ENCODE measurements around the gene MRTFA.
"Not testable (repeated sequence)": the region's sequence is repeated elsewhere in the genome, so short reads cannot be mapped to it uniquely, and the experiment has no call there.

The MRTFA gene

GRCh38 chr22:40665312-40665711, 28.8 kb upstream of the MRTFA start:
- DNase-seq (ENCODE audit: insufficient read length, low spot score) (no peak), FAIRE-seq (no peak)
- TF ChIP-seq TAF1 (IDR thresholded peaks at IDR 0.05; ENCODE audit: low read depth, low read length) (no peak), POLR2A (IDR thresholded peaks at IDR 0.05; ENCODE audit: low read depth, low read length) (no peak), POU2F2 (IDR thresholded peaks at IDR 0.05; ENCODE audit: low read depth, low read length) (no peak), PAX5 (IDR thresholded peaks at IDR 0.05; ENCODE audit: insufficient read depth, low read length, severe bottlenecking) (no peak), POLR2AphosphoS5 (IDR thresholded peaks at IDR 0.05; ENCODE audit: low read depth, low read length) (no peak), SPI1 (IDR thresholded peaks at IDR 0.05; ENCODE audit: low read depth, low read length) (no peak)

- FAIRE-seq: no peak
- TF ChIP-seq TAF1 (IDR thresholded peaks at IDR 0.05; ENCODE audit: low read depth, low read length) (no peak), POLR2AphosphoS5 (IDR thresholded peaks at IDR 0.05; ENCODE audit: low read depth, low read length) (no peak), SPI1 (IDR thresholded peaks at IDR 0.05; ENCODE audit: low read depth, low read length) (no peak), POU2F2 (IDR thresholded peaks at IDR 0.05; ENCODE audit: low read depth, low read length) (no peak), PAX5 (IDR thresholded peaks at IDR 0.05; ENCODE audit: insufficient read depth, low read length, severe bottlenecking) (no peak), POLR2A (IDR thresholded peaks at IDR 0.05; ENCODE audit: low read depth, low read length) (no peak)
- DNase-seq (ENCODE audit: insufficient read length, low spot score): no peak
These were observed 25.2 kb upstream of the MRTFA start for GRCh38 chr22:40661671-40662070.

DNA sequence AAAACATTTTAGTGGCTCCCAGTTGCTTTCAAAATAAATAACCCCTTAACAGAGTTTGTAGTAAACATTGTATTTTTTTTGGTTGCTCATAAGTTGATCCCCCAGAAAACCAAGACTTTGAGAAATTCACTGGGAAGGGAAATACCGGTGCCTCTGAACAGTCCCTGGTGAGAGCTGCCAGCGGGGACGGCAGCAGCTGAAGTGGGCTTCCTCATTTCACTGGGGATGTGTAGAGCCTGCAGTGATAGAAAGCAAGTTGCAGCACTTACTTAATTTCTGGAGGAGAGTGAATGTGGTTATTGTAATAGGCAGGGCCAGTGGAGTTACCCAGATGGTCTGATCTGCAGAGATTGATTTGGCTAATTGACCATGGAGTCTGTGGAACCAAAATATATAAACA, 24.2 kb upstream of the MRTFA start:
- TF ChIP-seq SPI1 (IDR thresholded peaks at IDR 0.05; ENCODE audit: low read depth, low read length) (peak; percentile 64), PAX5 (IDR thresholded peaks at IDR 0.05; ENCODE audit: insufficient read depth, low read length, severe bottlenecking) (no peak)
- FAIRE-seq (peak; percentile 69), DNase-seq (ENCODE audit: insufficient read length, low spot score) (no peak)

DNA sequence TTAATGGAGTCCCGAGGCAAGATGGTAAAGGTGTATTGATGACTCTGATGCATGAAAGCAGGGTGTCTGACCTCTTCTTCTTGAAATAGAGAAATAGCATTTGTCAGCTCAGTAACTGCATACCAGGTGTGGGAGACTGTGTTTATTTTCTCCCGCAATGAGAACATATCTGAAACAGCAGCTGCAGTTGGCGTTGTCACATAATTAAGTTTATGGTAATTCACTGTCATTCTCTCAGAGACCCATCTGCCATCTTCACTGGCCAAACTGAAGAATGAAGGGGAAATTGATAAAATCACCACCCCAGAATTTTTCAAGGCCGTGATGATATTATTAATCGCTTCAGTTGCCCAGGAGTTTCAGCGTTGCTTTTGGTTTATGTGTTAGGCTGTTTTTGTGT, 22.6 kb upstream of the MRTFA start:
- no peak for FAIRE-seq
- no peak for DNase-seq (ENCODE audit: insufficient read length, low spot score)
- TF ChIP-seq POLR2A (IDR thresholded peaks at IDR 0.05; ENCODE audit: low read depth, low read length) (no peak), POU2F2 (IDR thresholded peaks at IDR 0.05; ENCODE audit: low read depth, low read length) (no peak), PAX5 (IDR thresholded peaks at IDR 0.05; ENCODE audit: insufficient read depth, low read length, severe bottlenecking) (no peak), POLR2AphosphoS5 (IDR thresholded peaks at IDR 0.05; ENCODE audit: low read depth, low read length) (no peak), SPI1 (IDR thresholded peaks at IDR 0.05; ENCODE audit: low read depth, low read length) (no peak), TAF1 (IDR thresholded peaks at IDR 0.05; ENCODE audit: low read depth, low read length) (no peak)

GRCh38 chr22:40656651-40657050, 20.1 kb upstream of the MRTFA start:
- DNase-seq (ENCODE audit: insufficient read length, low spot score); FAIRE-seq: not testable (repeated sequence)

- not testable (repeated sequence) for FAIRE-seq; DNase-seq (ENCODE audit: insufficient read length, low spot score)
These were observed 19.4 kb upstream of the MRTFA start for GRCh38 chr22:40655941-40656340.

DNA sequence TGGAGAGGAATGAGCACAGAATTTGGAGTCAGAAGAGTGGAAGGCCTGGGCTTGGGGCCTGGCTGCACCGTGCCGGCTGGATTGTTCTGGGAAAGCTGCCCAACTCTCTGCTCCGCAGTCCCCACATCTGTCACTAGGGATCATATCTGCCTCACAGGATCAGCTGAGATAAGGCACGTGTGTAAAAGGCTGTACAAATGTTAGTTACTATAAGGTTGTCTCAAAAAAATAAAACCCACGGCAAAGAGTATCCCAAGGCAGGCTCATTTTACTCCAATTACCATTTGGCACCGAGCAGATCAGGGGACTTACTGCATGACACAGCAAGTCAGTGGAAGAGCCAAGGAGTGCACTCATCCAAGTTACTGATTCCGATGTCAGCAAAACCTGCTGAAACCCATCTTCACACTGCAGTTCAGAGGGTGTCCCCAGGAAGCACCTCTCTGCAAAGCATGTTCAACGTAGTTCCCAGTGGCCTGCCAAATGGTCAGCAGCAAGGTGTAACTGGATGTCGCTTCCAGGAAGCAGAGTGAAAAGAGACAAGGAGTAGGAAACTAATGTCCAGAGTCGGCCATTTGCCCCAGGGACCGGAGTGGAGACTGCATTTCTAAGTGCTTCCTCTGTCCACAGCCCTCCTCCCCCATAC, 18.1 kb upstream of the MRTFA start:
- FAIRE-seq (no peak), DNase-seq (ENCODE audit: insufficient read length, low spot score) (no peak)
- TF ChIP-seq TAF1 (IDR thresholded peaks at IDR 0.05; ENCODE audit: low read depth, low read length) (no peak), POU2F2 (IDR thresholded peaks at IDR 0.05; ENCODE audit: low read depth, low read length) (no peak), POLR2AphosphoS5 (IDR thresholded peaks at IDR 0.05; ENCODE audit: low read depth, low read length) (no peak), PAX5 (IDR thresholded peaks at IDR 0.05; ENCODE audit: insufficient read depth, low read length, severe bottlenecking) (no peak), SPI1 (IDR thresholded peaks at IDR 0.05; ENCODE audit: low read depth, low read length) (no peak), POLR2A (IDR thresholded peaks at IDR 0.05; ENCODE audit: low read depth, low read length) (no peak)

DNA sequence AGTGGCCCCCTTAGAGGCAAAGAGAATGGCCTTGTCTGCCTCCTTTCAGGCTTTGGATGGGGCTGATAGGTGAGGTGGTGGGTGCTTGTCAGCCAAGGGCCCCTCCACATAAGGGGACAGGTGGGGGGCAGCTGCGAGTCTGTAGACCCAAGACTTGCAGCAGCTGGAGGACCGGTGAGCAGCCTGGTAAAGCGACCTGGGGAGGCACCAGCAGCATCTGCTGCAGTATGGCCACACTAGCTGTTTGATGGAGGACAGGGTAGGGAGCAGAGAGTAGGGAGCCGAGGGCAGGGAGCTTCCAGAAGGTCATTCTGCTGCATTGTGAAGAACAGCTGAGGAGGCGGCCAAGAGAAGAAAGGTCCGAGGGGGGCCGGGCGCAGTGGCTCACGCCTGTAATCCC, 16.8 kb upstream of the MRTFA start:
- no peak for DNase-seq (ENCODE audit: insufficient read length, low spot score)
- no peak for FAIRE-seq
- TF ChIP-seq PAX5 (IDR thresholded peaks at IDR 0.05; ENCODE audit: insufficient read depth, low read length, severe bottlenecking) (no peak), POLR2AphosphoS5 (IDR thresholded peaks at IDR 0.05; ENCODE audit: low read depth, low read length) (no peak), SPI1 (IDR thresholded peaks at IDR 0.05; ENCODE audit: low read depth, low read length) (no peak), TAF1 (IDR thresholded peaks at IDR 0.05; ENCODE audit: low read depth, low read length) (no peak)

DNA sequence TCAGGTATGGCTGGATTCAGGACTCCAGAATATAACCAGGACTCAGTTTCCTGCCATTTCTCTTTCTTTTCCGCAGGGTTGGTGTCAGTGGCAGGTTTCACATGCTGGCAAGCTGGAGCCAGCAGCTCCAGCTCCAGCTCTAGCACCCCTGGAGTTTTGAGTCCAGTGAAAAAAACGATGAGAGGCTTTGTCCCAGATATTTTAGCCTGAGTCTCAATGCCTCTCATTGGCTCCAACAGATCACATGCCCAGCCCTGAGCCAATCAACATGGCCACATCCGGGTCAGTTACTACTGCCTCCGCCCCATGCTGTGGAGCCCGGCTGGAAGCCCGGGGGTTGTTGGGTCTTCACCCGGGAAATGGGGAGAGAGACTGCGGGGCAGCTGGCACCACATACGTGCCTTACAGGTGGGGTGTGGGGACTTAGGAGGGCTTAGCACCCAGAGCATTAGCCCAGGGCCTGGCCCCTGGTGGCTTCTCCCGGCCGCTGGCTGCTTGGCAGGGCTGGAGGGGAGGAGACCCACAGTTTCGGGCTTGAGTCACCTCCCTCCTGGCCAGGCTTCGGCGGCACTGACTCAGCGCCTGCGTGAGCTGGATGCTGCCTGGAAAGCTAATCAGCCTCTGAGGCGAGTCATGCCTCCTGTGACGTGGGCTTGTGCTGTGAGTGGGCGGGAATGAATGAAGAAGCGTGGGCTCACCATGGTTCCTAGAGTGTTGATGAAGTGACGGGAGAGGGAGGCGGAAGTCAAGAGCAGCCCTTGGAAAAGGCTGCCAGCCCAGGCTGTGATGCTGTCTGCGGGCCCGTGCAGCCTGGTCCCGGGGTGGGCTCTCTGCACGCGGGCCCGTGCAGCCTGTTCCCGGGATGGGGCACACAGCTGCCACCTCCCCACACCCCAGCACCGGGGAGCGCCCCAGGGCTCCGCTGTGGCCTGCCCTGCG, 15.3 kb upstream of the MRTFA start:
- peak; percentile 72 for DNase-seq (ENCODE audit: insufficient read length, low spot score)
- peak; percentile 81 for FAIRE-seq

DNA sequence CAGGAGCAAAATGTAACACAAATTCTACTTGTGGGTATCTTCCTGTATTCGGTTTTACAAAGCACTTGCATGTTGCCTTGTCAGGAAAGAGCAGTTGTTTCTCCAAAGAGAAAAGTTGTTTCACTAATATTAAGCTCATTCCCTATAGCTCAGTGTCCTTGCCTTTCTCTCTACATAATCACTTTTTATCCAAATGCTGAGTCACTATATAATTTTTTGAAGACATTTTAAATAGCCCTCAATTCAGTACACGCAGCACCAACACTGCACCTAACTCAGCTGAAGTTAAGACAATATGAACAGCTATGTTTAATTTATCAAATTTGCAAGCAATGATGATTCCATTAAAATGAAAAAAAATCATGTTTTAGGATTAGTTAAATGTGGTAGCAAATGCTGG, 14.5 kb upstream of the MRTFA start:
- DNase-seq (ENCODE audit: insufficient read length, low spot score) (no peak), FAIRE-seq (no peak)
- no peak for TF ChIP-seq PAX5 (IDR thresholded peaks at IDR 0.05; ENCODE audit: insufficient read depth, low read length, severe bottlenecking)
- no peak for TF ChIP-seq SPI1 (IDR thresholded peaks at IDR 0.05; ENCODE audit: low read depth, low read length)

More for the DNA sequence above, 15.3 kb upstream of the MRTFA start:
- peak; percentile 81 for TF ChIP-seq POLR2A (IDR thresholded peaks at IDR 0.05; ENCODE audit: low read depth, low read length)
- no peak; the same call in 1 of the 2 replicates for TF ChIP-seq TAF1 (IDR thresholded peaks at IDR 0.05; ENCODE audit: low read depth, low read length)
- TF ChIP-seq SPI1 (IDR thresholded peaks at IDR 0.05; ENCODE audit: low read depth, low read length): no peak
- peak; percentile 67 for TF ChIP-seq POLR2AphosphoS5 (IDR thresholded peaks at IDR 0.05; ENCODE audit: low read depth, low read length)
- peak; percentile 49; the same call in 1 of the 2 replicates for TF ChIP-seq POU2F2 (IDR thresholded peaks at IDR 0.05; ENCODE audit: low read depth, low read length)
- no peak for TF ChIP-seq PAX5 (IDR thresholded peaks at IDR 0.05; ENCODE audit: insufficient read depth, low read length, severe bottlenecking)
